PC-9 (cell line): ENCODE results near the gene AUH. TPM values are rescaled to one million over a fixed set of nuclear protein-coding genes. Genes with fewer than 3 reads are reported as not detected.

Experiments used
- BruUV-seq: library from RNA; stranded (reverse); fragments of 400-500 nt; replicated peaks from 2 replicates; lab custom pipeline; 2021; lab: Mats Ljungman, UMichigan
- CTCF ChIA-PET: fragments of 300-600 bp; sonication (Branson Sonifier 250); formaldehyde crosslinking; loops from one replicate; lab custom pipeline; 2022; ENCODE audit warnings: antibody characterized with exemption; lab: Charles Lee
- POLR2A ChIA-PET: fragments of 300-600 bp; sonication (Branson Sonifier 250); formaldehyde crosslinking; loops from one replicate; lab custom pipeline; 2022; ENCODE audit warnings: antibody characterized with exemption; ENCODE audit not compliant: unreplicated experiment; lab: Charles Lee
- DNase-seq, 2 experiments: peaks; one replicate each; pipeline versions ENCODE4 v3.0.0 to v3.0.0-alpha.2; 2015 to 2022; ENCODE audit warnings: mixed read lengths in 1 of 2
- H2AFZ ChIP-seq: fragments of 200-600 bp; sonication (generic); 2 replicates; pipeline ENCODE4 v1.8.1; 2017; ENCODE audit warnings: antibody characterized with exemption
- H3F3A ChIP-seq: fragments of 200-600 bp; sonication (generic); 2 replicates; pipeline ENCODE4 v1.8.1; 2017; ENCODE audit warnings: antibody characterized with exemption, mild to moderate bottlenecking, low read depth; ENCODE audit not compliant: insufficient read depth
- H3K27ac ChIP-seq: fragments of 200-600 bp; sonication (generic); 2 replicates; pipeline ENCODE4 v1.6.1; 2016; ENCODE audit warnings: mixed run types
- H3K27me3 ChIP-seq: fragments of 200-600 bp; sonication (generic); 2 replicates; pipeline ENCODE4 v1.6.1; 2016; ENCODE audit warnings: low read depth, mixed run types; ENCODE audit not compliant: insufficient read depth
- H3K36me3 ChIP-seq: fragments of 200-600 bp; sonication (generic); 2 replicates; pipeline ENCODE4 v1.6.1; 2016; ENCODE audit warnings: low read depth, mixed run types
- H3K4me1 ChIP-seq: fragments of 200-600 bp; sonication (generic); replicated peaks from 2 replicates; pipeline ENCODE4 v1.6.1; 2016; ENCODE audit warnings: mixed run types; ENCODE audit not compliant: insufficient read depth
- H3K4me2 ChIP-seq: fragments of 200-600 bp; sonication (generic); 2 replicates; pipeline ENCODE4 v1.6.1; 2017; ENCODE audit warnings: mixed run types
- H3K4me3 ChIP-seq: fragments of 200-600 bp; sonication (generic); 2 replicates; pipeline ENCODE4 v1.6.1; 2016; ENCODE audit warnings: mixed run types
- H3K79me2 ChIP-seq: fragments of 200-600 bp; sonication (generic); 2 replicates; pipeline ENCODE4 v1.6.1; 2017; ENCODE audit warnings: low read depth, mixed run types
- H3K9me2 ChIP-seq: fragments of 200-600 bp; sonication (generic); 2 replicates; pipeline ENCODE4 v1.8.1; 2017; ENCODE audit warnings: mild to moderate bottlenecking; ENCODE audit not compliant: insufficient read depth
- H3K9me3 ChIP-seq: fragments of 200-600 bp; sonication (generic); 2 replicates; pipeline ENCODE4 v1.8.1; 2016; ENCODE audit warnings: low read depth; ENCODE audit not compliant: insufficient read depth
- H4K20me1 ChIP-seq: fragments of 200-600 bp; sonication (generic); 2 replicates; pipeline ENCODE4 v1.8.1; 2017; ENCODE audit not compliant: insufficient read depth
- CTCF ChIP-seq: fragments of 200-600 bp; sonication (generic); conservative IDR thresholded peaks from 2 replicates; pipeline ENCODE4 v1.6.1; 2017; ENCODE audit warnings: mixed run types, antibody characterized with exemption, mild to moderate bottlenecking, moderate library complexity
- EZH2 ChIP-seq: fragments of 200-600 bp; sonication (generic); IDR thresholded peaks from 2 replicates; pipeline ENCODE4 v1.8.0; 2017; ENCODE audit warnings: antibody characterized with exemption, low read depth
- intact Hi-C: fragments of 100-400 bp; cut with micrococcal nuclease; formaldehyde crosslinking; loops from one replicate; pipeline ENCODE4 v1.10.0; 2022; ENCODE audit not compliant: unreplicated experiment
- total RNA-seq: library from RNA; stranded (reverse); gene quantifications from 2 replicates; pipeline ENCODE4 v1.2.3, GENCODE V29; 2021

The AUH gene
- total RNA-seq, 1 experiment from 2014 or later: 24.9 TPM

DNA sequence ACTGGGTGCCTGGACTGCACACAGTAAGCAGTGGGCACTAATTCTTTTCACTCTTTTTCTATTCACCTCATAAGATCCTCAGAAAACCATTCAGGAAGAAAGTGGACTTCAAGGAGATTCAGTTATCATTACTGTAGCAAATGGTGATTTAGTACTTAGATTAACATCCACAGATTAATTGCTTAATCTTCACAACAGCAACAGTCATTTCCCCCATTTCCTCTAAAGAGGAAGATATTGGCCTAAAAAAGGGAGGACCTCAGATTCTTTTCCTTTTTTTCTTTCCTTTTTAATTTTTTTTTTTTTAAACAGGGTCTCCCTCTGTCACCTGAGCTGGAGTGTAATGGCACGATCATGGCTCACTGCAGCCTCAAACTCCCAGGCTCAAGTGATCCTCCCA, 64.4 kb downstream of the AUH start:
- H3F3A ChIP-seq: peaks cover 28% of the 10 kb centered on the region
- no peaks in the 10 kb centered on the region for H4K20me1 ChIP-seq
- H3K9me2 ChIP-seq: no peaks in the 10 kb centered on the region; the same call in 1 of the 2 replicates
- no peaks in the 10 kb centered on the region for H3K27me3 ChIP-seq
- ChIA-PET POLR2A (no interaction called here), CTCF (no interaction called here)
- peaks cover 44% of the 10 kb centered on the region for H3K4me1 ChIP-seq
- no peak overlapping the region for H3K4me3 ChIP-seq
- H3K9me3 ChIP-seq: no peaks in the 10 kb centered on the region
- DNase-seq: no peak
- H2AFZ ChIP-seq: no peak overlapping the region
- intact Hi-C loops: no loop called here
- peak overlapping the region; percentile 39; the same call in 1 of the 2 replicates for H3K4me2 ChIP-seq
- H3K36me3 ChIP-seq: peaks cover 29% of the 10 kb centered on the region
- H3K79me2 ChIP-seq: peaks cover 29% of the 10 kb centered on the region; the same call in 1 of the 2 replicates
- TF ChIP-seq CTCF (no peak), EZH2 (no peak)
- peak overlapping the region; percentile 66 for H3K27ac ChIP-seq
- no TSS peak for BruUV-seq

- intact Hi-C loops: no loop called here
- BruUV-seq: no TSS peak
- H3K4me3 ChIP-seq: no peak overlapping the region
- peaks cover 25% of the 10 kb centered on the region for H3F3A ChIP-seq
- H3K79me2 ChIP-seq: peaks cover 19% of the 10 kb centered on the region; the same call in 1 of the 2 replicates
- no peaks in the 10 kb centered on the region for H3K9me2 ChIP-seq
- H3K9me3 ChIP-seq: no peaks in the 10 kb centered on the region
- H3K27me3 ChIP-seq: no peaks in the 10 kb centered on the region
- no peak overlapping the region for H2AFZ ChIP-seq
- ChIA-PET POLR2A (interaction anchor here (0.6 kb wide), 1 partner anchor 89 kb away, joined by 4 read pairs; no protein-coding TSS in a partner anchor), CTCF (no interaction called here)
- no peak overlapping the region for H3K27ac ChIP-seq
- H4K20me1 ChIP-seq: no peaks in the 10 kb centered on the region
- H3K4me1 ChIP-seq: peaks cover 35% of the 10 kb centered on the region
- H3K4me2 ChIP-seq: no peak overlapping the region
- peaks cover 29% of the 10 kb centered on the region for H3K36me3 ChIP-seq
- TF ChIP-seq EZH2 (no peak), CTCF (no peak)
- no peak for DNase-seq
Observed at GRCh38 chr9:91296354-91296753, 65.4 kb downstream of the AUH start.

DNA sequence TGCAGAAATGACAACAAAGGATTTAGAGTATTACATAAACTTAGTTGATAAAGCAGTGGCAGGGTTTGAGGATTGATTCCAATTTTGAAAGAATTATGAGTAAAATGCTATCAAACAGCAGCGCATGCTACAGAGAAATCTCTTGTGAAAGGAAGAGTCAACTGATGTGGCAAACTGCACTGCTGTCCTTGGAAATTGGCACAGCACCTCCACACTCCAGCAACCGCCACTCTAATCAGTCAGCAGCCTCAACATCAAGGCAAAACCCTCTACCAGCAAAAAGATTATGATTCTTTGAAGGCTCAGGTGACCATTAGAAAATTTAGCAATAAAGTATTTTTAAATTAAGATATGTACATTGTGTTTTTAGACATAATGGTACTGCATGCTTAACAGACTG, 66.4 kb downstream of the AUH start:
- Histone ChIP-seq H3K27ac (no peak overlapping the region), H3K79me2 (peaks cover 13% of the 10 kb centered on the region; the same call in 1 of the 2 replicates), H3K9me2 (no peaks in the 10 kb centered on the region), H3K36me3 (peaks cover 29% of the 10 kb centered on the region; the same call in 1 of the 2 replicates), H4K20me1 (no peaks in the 10 kb centered on the region), H2AFZ (no peak overlapping the region), H3F3A (peaks cover 25% of the 10 kb centered on the region), H3K4me2 (no peak overlapping the region), H3K4me1 (peaks cover 30% of the 10 kb centered on the region), H3K4me3 (no peak overlapping the region), H3K27me3 (no peaks in the 10 kb centered on the region), H3K9me3 (no peaks in the 10 kb centered on the region)
- CTCF ChIA-PET: no interaction called here
- BruUV-seq: no TSS peak
- DNase-seq: no peak
- intact Hi-C loops: no loop called here
- POLR2A ChIA-PET: no interaction called here
- TF ChIP-seq CTCF (no peak), EZH2 (no peak)
